GM12875 (cell line): Measurements from ENCODE around the gene E4F1.

Experiments
- H3K4me3 ChIP-seq: one replicate; pipeline ENCODE4 v1.5.1; 2011; ENCODE audit warnings: low read depth, low read length, control low read depth
- CTCF ChIP-seq: IDR thresholded peaks from 2 replicates; pipeline ENCODE4 v1.5.1; 2011; ENCODE audit warnings: low read depth, mild to moderate bottlenecking, control low read depth, inconsistent platforms, low read length, moderate library complexity, borderline replicate concordance; ENCODE audit not compliant: insufficient read depth

E4F1 gene

GRCh38 chr16:2189252-2189893, 34.0 kb upstream of the E4F1 start:
- no peak overlapping the region for H3K4me3 ChIP-seq
- TF ChIP-seq CTCF: no peak

GRCh38 chr16:2190002-2190658, 33.3 kb upstream of the E4F1 start:
- H3K4me3 ChIP-seq: no peak overlapping the region
- no peak for TF ChIP-seq CTCF

DNA sequence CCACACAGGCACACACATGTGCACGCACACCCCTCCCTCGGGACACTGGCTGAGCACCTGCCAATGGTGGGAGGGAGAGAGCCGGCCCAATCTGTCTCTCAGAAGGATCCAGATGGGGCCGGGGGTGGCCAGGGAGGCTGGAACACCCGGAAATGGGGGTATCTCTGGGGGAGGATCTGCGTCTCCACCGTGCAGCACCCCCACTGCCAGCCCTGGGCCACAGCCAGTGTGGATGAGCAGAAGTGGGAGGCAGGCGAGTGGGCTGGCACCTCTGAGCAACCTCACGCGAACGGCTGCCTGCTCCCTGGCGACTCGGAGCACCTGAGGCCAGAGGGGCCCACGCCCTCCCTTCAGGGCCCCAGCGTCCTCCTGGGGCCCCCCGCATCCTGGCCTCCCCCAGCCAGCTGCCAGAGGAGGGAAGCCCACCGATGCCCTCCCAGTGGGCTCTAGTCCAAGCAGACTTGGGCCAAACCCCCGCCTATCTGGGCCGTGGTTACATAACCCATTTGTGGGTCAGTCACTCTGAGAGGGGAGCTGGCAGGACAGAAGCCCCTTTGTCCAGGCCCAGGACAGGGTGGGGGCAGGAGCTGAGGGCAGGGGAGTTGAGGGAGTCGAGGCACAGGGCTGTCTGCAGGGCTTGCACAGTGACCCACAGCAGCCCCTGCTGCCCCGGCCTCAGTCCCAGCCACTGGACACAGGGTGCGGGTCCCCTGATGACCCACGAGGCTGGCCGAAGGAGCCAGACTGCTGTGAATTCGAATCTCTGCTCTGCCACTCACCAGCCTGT, 32.5 kb upstream of the E4F1 start:
- TF ChIP-seq CTCF: no peak

GRCh38 chr16:2191446-2191706, 32.0 kb upstream of the E4F1 start:
- H3K4me3 ChIP-seq: no peak overlapping the region
- TF ChIP-seq CTCF: no peak

More for the DNA sequence above, 32.5 kb upstream of the E4F1 start:
- H3K4me3 ChIP-seq: no peak overlapping the region

- no peak for TF ChIP-seq CTCF
- no peak overlapping the region for H3K4me3 ChIP-seq
Observed at GRCh38 chr16:2194166-2194834, 29.1 kb upstream of the E4F1 start.

DNA sequence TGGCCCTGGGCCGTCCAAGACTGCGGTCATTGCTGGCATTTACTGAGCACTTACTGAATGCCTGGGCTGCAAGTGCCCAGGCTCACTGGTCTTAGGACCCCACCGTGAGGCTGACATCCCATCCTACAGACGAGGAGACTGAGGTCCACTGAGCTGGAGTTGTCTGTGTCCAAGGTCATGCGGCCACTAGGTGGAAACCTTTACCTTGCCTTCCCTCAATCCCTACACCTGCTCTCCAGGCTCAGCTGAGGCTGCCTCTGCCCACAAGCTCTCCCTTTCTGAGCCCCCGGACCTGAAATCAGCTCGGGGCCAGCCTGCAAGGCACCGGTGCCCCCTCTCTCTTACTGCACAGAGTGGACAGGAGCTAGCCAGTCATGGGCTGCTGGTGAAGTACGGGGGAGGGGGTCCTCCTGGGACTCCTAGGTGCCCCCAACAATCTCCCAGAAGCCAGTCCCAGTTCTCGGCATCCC, 28.5 kb upstream of the E4F1 start:
- TF ChIP-seq CTCF: peak; percentile 56; the same call in 1 of the 2 replicates
- H3K4me3 ChIP-seq: no peak overlapping the region
